GM18507 (cell line): Measurements from ENCODE around the gene ZNF610.
"Not testable (repeated sequence)": the region's sequence is repeated elsewhere in the genome, so short reads cannot be mapped to it uniquely, and the experiment has no call there.

Source experiments
- DNase-seq: peaks from one replicate; pipeline ENCODE4 v3.0.0; 2011; ENCODE audit warnings: low read depth; ENCODE audit not compliant: insufficient read length; ENCODE audit errors: extremely low spot score
- FAIRE-seq: peaks from 2 replicates; lab custom pipeline; 2011; peaks lifted over from hg19 to GRCh38; lab: Jason Lieb, UNC

ZNF610 gene

DNA sequence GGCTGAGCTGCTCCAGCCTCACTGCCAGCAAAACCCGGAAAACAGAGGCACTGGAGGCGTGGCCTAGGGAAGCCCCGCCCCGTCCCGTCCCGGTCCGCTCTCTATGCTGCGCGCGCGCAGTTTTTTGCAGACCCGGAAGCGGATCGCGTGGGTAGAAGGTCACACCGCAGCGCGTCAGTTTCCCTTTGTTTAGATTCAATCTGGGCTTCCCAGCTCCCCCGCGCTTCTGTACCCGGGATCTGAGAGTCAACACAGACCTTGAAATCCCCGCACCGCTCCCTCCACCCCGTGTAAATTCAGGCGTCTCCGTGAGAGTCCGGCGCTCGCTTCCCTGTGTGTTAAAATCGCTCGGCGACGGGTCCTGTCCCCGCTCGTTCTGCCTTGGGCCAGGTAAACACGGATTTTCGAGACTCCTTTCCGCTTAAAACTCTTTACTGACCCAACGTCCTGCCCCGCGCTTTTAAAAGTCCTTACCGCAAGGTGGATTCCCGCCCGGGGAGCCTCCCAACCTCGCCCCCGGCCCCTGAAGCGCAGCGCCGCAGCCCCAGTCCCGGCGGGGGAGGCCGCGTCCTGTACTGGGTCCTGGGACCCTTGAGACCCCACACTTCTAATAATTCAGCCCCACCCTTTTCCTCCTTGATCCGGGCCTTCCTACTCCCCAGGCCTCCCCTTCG lies at the start of gene ZNF610:
TSS of gene ZNF610 (plus strand) at position 127 of the 674 bp plus-strand sequence. CDS start 12,930 bp downstream, outside the sequence.
- peak; percentile 9 for DNase-seq
- FAIRE-seq, result no peak

GRCh38 chr19:52286256-52286655 lies 49.8 kb upstream of the ZNF610 start:
- FAIRE-seq (no peak), DNase-seq (no peak)

- FAIRE-seq, result no peak
- DNase-seq, result no peak
These were observed 44.3 kb upstream of the ZNF610 start for GRCh38 chr19:52291781-52292180.

- peak; percentile 46 for FAIRE-seq
- not testable (repeated sequence) for DNase-seq
These were observed 43.1 kb upstream of the ZNF610 start for GRCh38 chr19:52292946-52293345.

DNA sequence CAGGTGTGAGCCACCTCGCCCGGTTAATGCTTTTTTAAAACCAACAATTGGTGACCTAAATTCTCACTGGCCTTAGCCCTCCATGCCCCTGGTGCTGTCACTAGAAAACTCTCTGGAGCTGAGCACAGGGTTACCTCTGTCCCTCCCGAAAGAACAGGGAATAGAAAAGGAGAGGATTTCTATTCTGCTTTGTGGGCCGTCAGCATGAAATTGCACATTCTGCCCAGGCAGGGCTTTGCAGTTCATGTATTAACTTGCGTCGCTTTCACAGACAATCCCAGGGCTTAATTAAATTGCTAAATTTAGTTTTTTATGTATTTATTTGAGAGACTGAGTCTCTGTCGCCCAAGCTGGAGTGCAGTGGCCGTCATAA lies 39.7 kb upstream of the ZNF610 start:
- no peak for FAIRE-seq
- no peak for DNase-seq

DNA sequence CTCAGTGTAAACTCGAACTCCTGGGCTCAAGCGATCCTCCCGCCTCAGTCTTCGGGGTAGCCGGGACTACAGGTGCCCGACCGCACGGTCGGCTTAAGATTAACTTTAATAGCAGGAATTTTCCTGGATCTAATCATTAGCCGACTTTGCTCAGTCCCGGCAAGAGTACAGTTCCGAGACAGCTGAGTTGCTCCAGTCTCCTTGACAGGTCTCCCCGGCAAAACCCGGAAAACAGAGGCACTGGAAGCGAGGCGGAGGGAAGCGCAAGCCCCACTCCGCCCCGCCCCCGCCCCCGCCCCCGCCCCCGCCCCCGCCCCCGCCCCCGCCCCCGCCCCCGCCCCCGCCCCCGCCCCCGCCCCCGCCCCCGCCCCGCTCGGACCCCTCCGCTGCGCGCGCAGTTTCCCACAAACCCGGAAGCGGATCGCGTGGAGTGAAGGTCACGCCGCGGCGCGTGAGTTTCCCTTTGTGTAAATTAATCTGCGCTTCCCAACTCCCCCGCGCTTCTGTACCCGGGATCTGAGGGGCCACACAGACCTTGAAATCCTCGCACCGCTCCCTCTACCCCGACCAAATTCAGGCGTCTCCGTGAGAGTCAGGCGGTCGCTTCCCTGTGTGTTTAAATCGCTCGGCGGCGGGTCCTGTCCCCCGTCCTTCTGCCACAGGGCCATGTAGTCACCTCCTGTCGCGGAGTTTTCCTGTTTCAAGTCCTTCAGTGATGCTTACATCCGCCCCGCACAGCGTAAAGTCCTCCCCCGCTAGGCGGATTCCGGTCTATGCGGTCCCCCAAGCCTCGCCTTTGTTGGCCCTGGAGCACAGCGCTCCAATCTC lies 39.1 kb upstream of the ZNF610 start, which contains the start of gene ZNF480:
TSS of gene ZNF480 (plus strand) at position 397 of the 828 bp plus-strand sequence. CDS start 3,244 bp downstream, outside the sequence.
- peak; percentile 47 for DNase-seq
- peak; percentile 52 for FAIRE-seq

GRCh38 chr19:52297601-52298364 lies 38.3 kb upstream of the ZNF610 start:
- FAIRE-seq (no peak), DNase-seq (no peak)

GRCh38 chr19:52307275-52307674 lies 28.8 kb upstream of the ZNF610 start:
- FAIRE-seq (no peak), DNase-seq (no peak)

- DNase-seq (no peak), FAIRE-seq (no peak)
These were observed 13.6 kb upstream of the ZNF610 start for GRCh38 chr19:52322429-52322828.

- no peak for DNase-seq
- no peak for FAIRE-seq
These were observed 4.3 kb upstream of the ZNF610 start for GRCh38 chr19:52331757-52332156.

DNA sequence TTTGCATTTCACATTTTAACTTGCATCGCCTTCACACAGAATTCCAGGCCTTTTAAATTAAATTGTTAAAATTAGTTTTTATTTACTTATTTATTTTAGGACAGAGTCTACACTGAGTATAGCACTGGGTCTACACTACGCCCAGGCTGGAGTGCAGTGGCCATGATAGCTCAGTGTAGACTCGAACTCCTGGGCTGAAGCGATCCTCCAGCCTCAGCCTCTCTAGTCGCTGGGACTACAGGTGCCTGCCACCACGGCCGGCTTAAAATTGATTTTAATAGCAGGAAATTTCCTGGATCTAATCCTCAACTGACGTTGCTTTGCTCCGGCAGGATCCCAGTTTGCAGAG lies 301 bp upstream of the ZNF610 start:
- DNase-seq (no peak), FAIRE-seq (no peak)

DNA sequence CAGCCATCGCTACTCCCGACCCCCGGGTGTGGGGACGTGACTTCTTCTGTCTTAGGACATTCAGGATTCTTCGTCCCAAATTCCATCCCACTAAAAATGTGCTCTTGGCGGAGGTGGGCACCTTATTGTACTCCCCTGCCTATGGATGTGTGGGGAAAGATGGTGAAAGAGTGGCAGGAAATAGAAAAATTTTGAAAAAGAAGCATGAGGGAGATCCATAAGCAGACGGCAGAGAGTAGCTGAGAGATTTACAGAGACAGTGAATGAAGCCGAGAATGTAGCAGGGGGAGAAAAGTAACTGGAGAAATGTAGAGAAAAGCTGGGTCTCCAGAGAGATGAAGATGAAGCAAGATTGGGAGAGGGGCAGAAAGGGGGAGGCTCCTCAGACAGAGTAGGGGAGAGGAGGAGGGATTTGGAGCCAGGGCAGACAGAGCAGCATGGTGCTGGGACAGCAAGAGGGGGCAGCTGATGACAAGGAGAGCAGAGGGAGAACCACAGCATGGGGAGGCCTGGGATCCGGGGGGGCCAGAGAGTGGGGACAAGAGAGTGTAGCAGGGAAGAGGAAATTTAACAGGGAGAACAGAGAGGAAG lies 843 bp downstream of the ZNF610 start:
- DNase-seq (no peak), FAIRE-seq (no peak)

DNA sequence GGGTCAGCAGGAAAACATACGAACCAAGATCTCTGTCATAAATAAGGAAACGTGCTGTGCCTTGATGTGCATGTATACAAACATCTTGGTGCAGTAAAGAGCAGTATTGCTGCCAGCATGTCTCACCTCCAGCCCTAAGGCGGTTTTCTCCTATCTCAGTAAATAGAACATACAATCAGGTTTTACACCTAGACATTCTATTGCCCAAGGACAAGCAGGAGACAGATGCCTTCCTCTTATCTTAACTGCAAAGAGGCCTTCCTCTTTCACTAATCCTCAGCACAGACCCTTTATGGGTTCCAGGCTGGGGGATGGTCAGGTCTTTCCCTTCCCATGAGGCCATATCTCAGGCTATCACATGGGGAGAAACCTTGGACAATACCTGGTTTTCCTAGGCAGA lies 3.0 kb downstream of the ZNF610 start:
- DNase-seq, FAIRE-seq: not testable (repeated sequence)

DNA sequence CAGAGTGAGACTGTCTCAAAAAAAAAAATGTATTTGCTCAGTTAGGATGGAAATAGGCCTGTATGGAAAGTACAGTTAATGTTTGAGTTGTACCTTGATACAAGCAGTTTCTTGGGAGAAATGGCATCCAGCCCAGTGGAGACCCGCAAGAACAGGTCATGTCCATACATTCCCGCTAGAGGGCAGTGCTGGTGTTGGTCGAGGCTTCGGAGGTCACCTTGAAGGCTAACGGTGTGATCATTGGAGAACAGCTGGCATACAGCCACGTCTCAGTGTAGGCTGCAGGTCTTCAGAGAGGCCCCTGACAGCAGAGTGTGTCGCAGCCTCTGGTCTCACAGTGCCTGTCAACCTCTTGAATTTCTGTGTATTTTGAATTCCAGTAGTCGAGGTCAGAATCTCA lies 7.5 kb downstream of the ZNF610 start:
- DNase-seq, result no peak
- FAIRE-seq, result no peak

GRCh38 chr19:52345162-52345561 lies 9.1 kb downstream of the ZNF610 start:
- DNase-seq (no peak), FAIRE-seq (no peak)

DNA sequence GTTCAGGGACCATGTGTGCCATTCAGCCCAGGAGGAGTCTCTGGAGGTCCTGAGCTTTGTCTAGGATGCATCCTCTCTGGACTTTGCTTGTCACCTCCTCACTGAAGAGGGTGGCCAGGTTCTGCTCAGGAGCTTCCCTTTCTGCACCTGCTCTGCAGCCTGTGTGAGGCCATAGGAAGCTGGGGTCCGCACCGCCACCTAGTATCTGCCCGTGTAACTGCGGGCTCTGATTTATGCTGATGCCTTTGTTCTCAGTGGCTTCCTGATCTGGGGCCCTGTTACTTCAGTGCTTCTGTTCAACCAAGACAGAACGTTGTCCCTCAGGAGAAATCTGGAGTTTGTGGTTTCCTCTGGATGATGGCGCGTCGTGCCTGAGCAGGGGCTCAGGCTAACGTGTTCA lies 15.5 kb downstream of the ZNF610 start:
- FAIRE-seq (no peak), DNase-seq (no peak)

DNA sequence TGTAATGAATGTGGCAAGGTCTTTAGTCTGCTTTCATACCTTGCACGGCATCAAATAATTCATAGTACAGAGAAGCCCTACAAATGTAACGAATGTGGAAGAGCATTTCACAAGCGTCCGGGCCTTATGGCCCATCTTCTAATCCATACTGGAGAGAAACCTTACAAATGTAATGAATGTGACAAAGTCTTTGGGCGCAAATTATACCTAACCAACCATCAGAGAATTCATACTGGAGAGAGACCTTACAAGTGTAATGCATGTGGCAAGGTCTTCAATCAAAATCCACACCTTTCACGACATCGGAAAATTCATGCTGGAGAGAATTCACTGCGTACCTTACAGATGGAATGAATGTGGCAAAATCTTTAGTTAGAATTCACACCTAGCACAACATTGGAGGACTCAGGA lies 30.4 kb downstream of the ZNF610 start:
- no peak for FAIRE-seq
- DNase-seq, result no peak

DNA sequence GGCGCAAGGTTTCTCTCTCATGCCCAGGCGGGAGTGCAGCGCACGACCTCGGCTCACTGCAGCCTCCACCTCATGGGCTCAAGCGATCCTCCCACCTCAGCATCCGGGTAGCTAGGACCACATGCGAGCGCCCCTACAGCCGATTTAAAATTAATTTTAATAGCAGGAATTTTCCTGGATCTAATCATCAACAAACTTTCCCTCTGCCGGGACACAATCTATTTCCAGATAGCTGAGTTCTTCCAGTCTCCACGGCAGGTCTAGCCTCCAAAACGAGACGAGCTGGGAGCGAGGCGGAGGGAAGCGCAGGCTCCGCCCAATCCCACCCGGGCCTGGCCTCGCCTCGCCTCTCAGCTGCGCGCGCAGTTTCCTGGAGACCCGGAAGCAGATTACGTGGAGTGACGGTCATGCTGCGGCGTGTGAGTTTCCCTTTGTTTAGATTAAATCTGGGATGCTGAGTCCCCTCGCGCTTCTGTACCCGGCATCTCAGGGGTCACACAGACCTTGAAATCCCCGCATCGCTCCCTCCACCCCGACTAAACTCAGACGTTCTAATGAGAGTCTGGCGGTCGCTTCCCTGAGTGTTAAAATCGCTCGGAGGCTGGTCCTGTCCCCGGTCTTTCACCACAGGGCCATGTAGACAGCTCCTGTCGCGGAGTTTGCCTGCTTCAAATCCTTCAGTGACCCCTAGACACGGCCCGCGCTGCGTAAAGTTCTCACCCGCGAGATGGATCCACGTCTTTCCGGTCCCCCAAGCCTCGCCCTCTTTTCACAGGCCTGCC lies 33.7 kb downstream of the ZNF610 start, which contains the start of gene ZNF880:
TSS of gene ZNF880 (plus strand) at position 365 of the 782 bp plus-strand sequence. CDS start at position 408, 43 bp downstream.
- FAIRE-seq (peak; percentile 84), DNase-seq (peak; percentile 62)

DNA sequence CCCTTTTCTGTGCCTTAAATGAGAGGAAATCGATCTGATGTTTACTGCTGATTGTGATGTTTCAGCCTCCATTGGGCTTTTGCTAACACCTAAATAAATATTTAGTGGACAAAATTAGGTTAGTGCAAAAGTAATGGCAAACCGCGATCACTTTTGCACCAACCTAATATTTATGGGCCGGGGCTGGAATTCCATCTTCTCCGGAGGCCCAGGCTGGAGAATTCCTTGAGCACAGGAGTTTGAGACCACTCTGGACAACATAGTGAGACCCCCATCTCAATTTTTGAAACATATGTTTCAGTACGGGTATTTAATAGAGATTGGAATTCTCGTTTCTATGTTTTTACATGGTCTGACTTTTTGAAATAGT lies 34.3 kb downstream of the ZNF610 start:
- FAIRE-seq (no peak), DNase-seq (no peak)
